HL-60/S4 (cell line): ENCODE data around the gene TGFBRAP1.
"Not testable (repeated sequence)": the region's sequence is repeated elsewhere in the genome, so short reads cannot be mapped to it uniquely, and the experiment has no call there.

Experiments
- in situ Hi-C: fragments of 300-500 bp; cut with MboI; formaldehyde crosslinking; loops from 2 replicates; pipeline ENCODE4 v1.14.3; 2022; ENCODE audit warnings: low sequenced_read_pairs

The TGFBRAP1 gene

GRCh38 chr2:105361102-105361889, 31.8 kb upstream of the TGFBRAP1 start:
- in situ Hi-C loops: no loop called here

- in situ Hi-C loops: no loop called here
These were observed 29.1 kb upstream of the TGFBRAP1 start for GRCh38 chr2:105358593-105358992.

- in situ Hi-C loops: no loop called here
These were observed 27.6 kb upstream of the TGFBRAP1 start for GRCh38 chr2:105357122-105357521.

GRCh38 chr2:105344704-105345345, 15.3 kb upstream of the TGFBRAP1 start:
- in situ Hi-C loops: no loop called here

GRCh38 chr2:105339414-105339813, 9.9 kb upstream of the TGFBRAP1 start:
- in situ Hi-C loops: no loop called here

- in situ Hi-C loops: no loop called here
These were observed 8.5 kb upstream of the TGFBRAP1 start for GRCh38 chr2:105338020-105338385.

- in situ Hi-C loops: no loop called here
These were observed 7.8 kb upstream of the TGFBRAP1 start, which contains the start of gene C2orf49 for GRCh38 chr2:105337122-105338019. C2orf49 (plus strand) TSS chr2:105337540; CDS start chr2:105337588, 48 bp downstream.

- in situ Hi-C loops: no loop called here
These were observed 7.2 kb upstream of the TGFBRAP1 start for GRCh38 chr2:105336786-105337121.

GRCh38 chr2:105335469-105335868, 5.9 kb upstream of the TGFBRAP1 start:
- in situ Hi-C loops: no loop called here

- in situ Hi-C loops: no loop called here
These were observed 4.7 kb upstream of the TGFBRAP1 start for GRCh38 chr2:105334211-105334610.

- in situ Hi-C loops: no loop called here
These were observed 1.3 kb upstream of the TGFBRAP1 start for GRCh38 chr2:105330681-105331375.

GRCh38 chr2:105329197-105329554, 359 bp downstream of the TGFBRAP1 start:
- in situ Hi-C loops: no loop called here

- in situ Hi-C loops: no loop called here
These were observed 996 bp downstream of the TGFBRAP1 start for GRCh38 chr2:105328281-105329196.

GRCh38 chr2:105327690-105328089, 1.8 kb downstream of the TGFBRAP1 start:
- in situ Hi-C loops: no loop called here

GRCh38 chr2:105327271-105327670, 2.3 kb downstream of the TGFBRAP1 start:
- in situ Hi-C loops: not testable (repeated sequence)

GRCh38 chr2:105325389-105325963, 4.1 kb downstream of the TGFBRAP1 start:
- in situ Hi-C loops: no loop called here

- in situ Hi-C loops: no loop called here
These were observed 4.8 kb downstream of the TGFBRAP1 start for GRCh38 chr2:105324732-105325131.

GRCh38 chr2:105324101-105324500, 5.4 kb downstream of the TGFBRAP1 start:
- in situ Hi-C loops: no loop called here

GRCh38 chr2:105323111-105323510, 6.4 kb downstream of the TGFBRAP1 start:
- in situ Hi-C loops: no loop called here
